GM12864 (cell line): Measurements from ENCODE around the gene POLR1A.

ENCODE experiments used
- DNase-seq: peaks from one replicate; pipeline ENCODE4 v3.0.0-alpha.2; 2011; ENCODE audit warnings: low read depth
- H3K4me3 ChIP-seq: 2 replicates; pipeline ENCODE4 v1.5.1; 2011; ENCODE audit warnings: mild to moderate bottlenecking, low read depth, low read length, control low read depth
- TF ChIP-seq, protein P1 (sequence below): IDR thresholded peaks from 2 replicates; pipeline ENCODE4 v1.5.1; 2011; ENCODE audit warnings: low read depth, mild to moderate bottlenecking, moderate library complexity, low read length, control low read depth, inconsistent platforms; ENCODE audit errors: missing control alignments

The POLR1A gene

DNA sequence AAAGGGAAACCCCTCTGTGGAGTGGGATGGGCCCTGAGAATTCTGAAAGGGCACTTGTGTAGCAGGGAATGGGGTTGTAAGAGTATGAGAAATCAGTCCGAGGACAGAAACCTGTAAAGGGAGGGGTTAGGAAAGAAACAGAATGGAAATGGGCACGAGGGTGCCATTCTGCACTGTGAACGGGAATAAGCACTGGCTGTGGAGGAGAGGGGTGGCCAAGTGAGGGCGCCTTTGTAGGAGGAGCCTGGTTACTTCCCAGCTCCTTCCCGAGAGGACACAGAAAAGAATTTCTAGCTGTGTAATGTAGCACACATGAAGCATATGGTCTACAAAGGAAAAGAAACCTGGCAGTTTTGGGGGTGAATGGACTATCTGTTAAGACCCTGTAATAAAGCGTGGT lies 53.4 kb downstream of the POLR1A start:
- H3K4me3 ChIP-seq, result no peak overlapping the region
- TF ChIP-seq, protein P1, sequence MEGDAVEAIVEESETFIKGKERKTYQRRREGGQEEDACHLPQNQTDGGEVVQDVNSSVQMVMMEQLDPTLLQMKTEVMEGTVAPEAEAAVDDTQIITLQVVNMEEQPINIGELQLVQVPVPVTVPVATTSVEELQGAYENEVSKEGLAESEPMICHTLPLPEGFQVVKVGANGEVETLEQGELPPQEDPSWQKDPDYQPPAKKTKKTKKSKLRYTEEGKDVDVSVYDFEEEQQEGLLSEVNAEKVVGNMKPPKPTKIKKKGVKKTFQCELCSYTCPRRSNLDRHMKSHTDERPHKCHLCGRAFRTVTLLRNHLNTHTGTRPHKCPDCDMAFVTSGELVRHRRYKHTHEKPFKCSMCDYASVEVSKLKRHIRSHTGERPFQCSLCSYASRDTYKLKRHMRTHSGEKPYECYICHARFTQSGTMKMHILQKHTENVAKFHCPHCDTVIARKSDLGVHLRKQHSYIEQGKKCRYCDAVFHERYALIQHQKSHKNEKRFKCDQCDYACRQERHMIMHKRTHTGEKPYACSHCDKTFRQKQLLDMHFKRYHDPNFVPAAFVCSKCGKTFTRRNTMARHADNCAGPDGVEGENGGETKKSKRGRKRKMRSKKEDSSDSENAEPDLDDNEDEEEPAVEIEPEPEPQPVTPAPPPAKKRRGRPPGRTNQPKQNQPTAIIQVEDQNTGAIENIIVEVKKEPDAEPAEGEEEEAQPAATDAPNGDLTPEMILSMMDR, result no peak
- no peak for DNase-seq

DNA sequence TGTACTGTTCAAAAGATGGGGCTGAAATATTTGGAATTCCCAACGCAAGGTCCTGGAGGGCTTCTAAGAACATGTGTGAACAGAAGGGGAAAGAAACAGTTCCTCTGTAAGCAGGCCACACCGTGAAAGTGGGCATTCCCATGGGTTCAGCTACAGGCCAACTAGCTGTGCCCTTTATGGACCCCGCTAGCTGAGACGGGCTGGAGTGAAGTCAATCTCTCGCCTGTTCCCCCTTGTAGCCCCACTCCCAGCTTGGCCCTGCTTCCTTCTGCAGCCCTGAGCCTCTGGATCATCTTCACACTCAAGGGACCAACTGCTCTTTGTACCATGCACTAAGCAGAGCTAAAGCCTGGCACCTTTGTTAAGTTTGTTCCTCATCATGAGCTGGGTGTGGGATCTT lies 55.4 kb downstream of the POLR1A start:
- no peak for DNase-seq
- H3K4me3 ChIP-seq, result no peak overlapping the region
- TF ChIP-seq, protein P1, result no peak

DNA sequence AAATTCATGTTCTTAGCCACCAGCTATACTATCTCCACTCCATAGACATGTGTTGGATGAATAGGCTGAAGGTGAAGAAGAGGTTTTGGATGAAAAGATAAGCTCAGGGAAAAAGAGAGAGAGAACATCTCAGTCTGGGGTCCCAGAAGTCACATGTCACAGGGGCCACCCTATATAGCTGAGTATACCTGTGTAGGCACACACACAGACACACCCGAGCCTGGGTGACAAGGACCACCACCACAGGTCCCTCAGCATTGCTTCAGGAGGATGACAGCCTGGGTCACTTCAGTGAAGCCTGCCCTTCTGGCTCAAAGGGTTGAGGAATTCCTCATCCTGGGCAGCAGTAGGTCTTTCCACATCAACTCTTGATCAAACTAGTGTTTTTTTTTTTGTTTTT lies 56.2 kb downstream of the POLR1A start:
- H3K4me3 ChIP-seq, result no peak overlapping the region
- DNase-seq, result no peak
- TF ChIP-seq, protein P1, result no peak

DNA sequence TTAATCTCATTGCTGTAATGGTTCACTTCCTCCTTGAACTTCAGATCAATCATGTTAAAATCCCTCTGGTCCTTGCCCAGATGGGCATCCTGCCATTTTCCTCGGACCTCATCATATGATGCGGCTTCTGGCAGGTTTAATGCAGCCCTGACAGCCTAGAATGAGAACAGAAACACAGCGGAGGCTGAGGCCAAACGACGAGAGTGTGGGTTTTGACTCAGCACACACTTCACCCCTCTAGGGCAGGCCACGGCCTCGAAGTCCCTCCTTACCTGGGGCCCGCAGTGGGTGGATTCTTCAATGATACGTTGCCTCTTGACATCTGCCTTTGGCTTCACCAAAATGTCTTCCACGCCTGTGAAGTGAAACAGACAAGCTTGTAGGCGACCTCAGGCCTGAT lies 56.8 kb downstream of the POLR1A start:
- DNase-seq, result no peak
- no peak overlapping the region for H3K4me3 ChIP-seq
- TF ChIP-seq, protein P1, result no peak

DNA sequence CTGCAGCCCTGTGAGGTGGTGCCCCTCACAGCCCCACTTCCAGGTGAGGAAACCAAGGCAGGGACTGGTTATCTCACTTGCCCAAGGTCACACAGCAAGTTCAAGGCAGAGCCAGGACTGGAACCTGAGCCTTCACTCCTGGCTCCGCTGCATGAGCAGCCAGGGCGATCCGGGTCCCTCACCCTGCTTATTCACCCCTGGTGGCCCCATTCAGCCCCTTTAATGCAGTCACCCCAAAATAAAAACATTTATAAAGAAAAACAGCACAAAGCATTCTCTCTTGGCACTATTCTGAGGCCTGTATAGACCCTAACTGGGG lies 57.3 kb downstream of the POLR1A start:
- TF ChIP-seq, protein P1, result no peak
- DNase-seq, result no peak

DNA sequence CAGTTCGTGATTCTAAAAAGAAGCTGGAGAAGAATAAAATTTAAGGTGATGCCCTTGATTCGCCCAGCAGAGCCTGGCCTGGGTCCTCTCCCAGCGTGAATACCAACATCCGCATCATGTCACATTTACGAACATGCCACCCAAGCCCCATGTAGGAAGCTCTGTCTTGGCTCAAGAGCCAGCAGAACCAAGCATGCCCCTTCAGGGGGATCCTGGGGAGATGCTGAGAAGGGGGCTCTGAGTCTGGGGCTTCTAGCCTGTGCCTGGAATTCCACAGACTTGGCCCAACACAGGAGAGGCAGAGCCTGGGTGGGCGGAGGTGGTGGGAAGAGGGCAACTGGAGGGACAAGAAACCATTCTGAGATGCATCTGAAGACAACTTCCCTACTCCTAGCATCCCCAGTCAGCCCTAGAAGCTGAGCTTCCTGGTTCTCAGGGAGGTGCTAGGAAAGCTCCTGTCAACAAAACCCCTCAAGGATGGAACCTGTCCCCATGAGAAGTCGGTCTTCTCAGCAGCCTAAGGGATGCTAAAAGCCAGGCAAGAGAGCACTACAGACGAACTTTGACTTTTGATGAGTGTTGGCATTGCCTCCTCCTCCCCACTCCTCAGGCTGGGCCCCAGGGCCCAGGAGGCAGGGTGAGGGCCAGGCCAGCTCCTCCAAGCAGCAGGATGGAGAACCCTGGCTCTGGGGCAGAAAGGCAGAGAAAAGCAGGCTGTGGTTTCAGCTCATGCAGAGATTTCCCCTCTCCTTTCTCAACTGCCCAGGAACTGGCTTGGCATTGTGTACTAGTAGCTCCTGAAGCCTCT lies 57.9 kb downstream of the POLR1A start:
- no peak overlapping the region for H3K4me3 ChIP-seq
- TF ChIP-seq, protein P1, result no peak

More for the DNA sequence above, 57.3 kb downstream of the POLR1A start:
- H3K4me3 ChIP-seq, result no peak overlapping the region

DNA sequence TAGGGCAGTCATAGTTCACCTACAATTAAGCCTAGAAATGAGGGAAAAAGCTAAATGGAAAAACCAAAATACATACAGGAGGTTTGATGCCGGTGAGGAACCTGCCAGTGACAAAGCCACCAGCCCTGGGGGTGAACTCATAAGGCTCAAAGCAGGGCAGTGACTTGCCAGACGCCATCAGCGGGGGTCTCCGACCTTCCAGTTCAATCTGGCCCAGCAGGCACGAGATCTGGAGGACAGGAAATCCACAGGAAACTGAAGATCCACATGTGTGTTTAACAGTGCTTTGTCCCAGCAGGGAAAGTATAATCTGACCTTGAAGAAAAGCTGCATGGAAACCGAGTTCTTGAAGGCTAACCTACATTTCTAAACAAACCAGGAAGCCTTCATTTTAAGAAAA lies 60.1 kb downstream of the POLR1A start:
- TF ChIP-seq, protein P1, result no peak
- H3K4me3 ChIP-seq, result no peak overlapping the region
- DNase-seq, result no peak

More for the DNA sequence above, 57.9 kb downstream of the POLR1A start:
- no peak for DNase-seq
